Stimulated activated CD4-positive, alpha-beta T cell treated with anti-CD3 and anti-CD28 coated beads, Interleukin-12 subunit alpha, Interleukin-12 subunit beta, amount 100 ng/mL, for 24 hours (primary cell): ENCODE measurements around the gene ZC3HAV1L.
"Not testable (repeated sequence)": the region's sequence is repeated elsewhere in the genome, so short reads cannot be mapped to it uniquely, and the experiment has no call there.

ENCODE experiments used
- DNase-seq, 2 experiments: peaks; one replicate each; pipeline ENCODE4 v3.0.0-alpha.2; 2020; ENCODE audit warnings: low read depth in 2 of 2

ZC3HAV1L gene

GRCh38 chr7:139054101-139054500 lies 18.3 kb upstream of the ZC3HAV1L start:
- no peak for DNase-seq

- no peak for DNase-seq
Measured at GRCh38 chr7:139051655-139052054, 15.8 kb upstream of the ZC3HAV1L start.

- no peak for DNase-seq
Measured at GRCh38 chr7:139049936-139050335, 14.1 kb upstream of the ZC3HAV1L start.

- no peak for DNase-seq
Measured at GRCh38 chr7:139049111-139049510, 13.3 kb upstream of the ZC3HAV1L start.

GRCh38 chr7:139047970-139048369 lies 12.1 kb upstream of the ZC3HAV1L start:
- no peak for DNase-seq

- no peak for DNase-seq
Measured at GRCh38 chr7:139046143-139046542, 10.3 kb upstream of the ZC3HAV1L start.

- no peak for DNase-seq
Measured at GRCh38 chr7:139044813-139045794, 9.3 kb upstream of the ZC3HAV1L start.

GRCh38 chr7:139043823-139044812 lies 8.3 kb upstream of the ZC3HAV1L start:
- DNase-seq: peak; percentile 25 to 62

- no peak for DNase-seq
Measured at GRCh38 chr7:139041378-139042085, 5.7 kb upstream of the ZC3HAV1L start.

GRCh38 chr7:139038691-139039090 lies 2.8 kb upstream of the ZC3HAV1L start:
- no peak for DNase-seq

GRCh38 chr7:139036901-139037300 lies 1.1 kb upstream of the ZC3HAV1L start:
- no peak for DNase-seq

- DNase-seq: peak in 1 of 2 experiments; percentile 24
Measured at GRCh38 chr7:139034855-139035585, 822 bp downstream of the ZC3HAV1L start.

GRCh38 chr7:139034336-139034735 lies 1.5 kb downstream of the ZC3HAV1L start:
- no peak for DNase-seq

- DNase-seq: no peak
Measured at GRCh38 chr7:139033346-139034114, 2.3 kb downstream of the ZC3HAV1L start.

- DNase-seq: no peak
Measured at GRCh38 chr7:139032473-139032872, 3.4 kb downstream of the ZC3HAV1L start.

GRCh38 chr7:139029353-139029752 lies 6.5 kb downstream of the ZC3HAV1L start:
- DNase-seq: no peak

GRCh38 chr7:139026551-139026950 lies 9.3 kb downstream of the ZC3HAV1L start:
- no peak for DNase-seq

GRCh38 chr7:139025861-139026260 lies 10.0 kb downstream of the ZC3HAV1L start:
- DNase-seq: not testable (repeated sequence)

GRCh38 chr7:139023076-139023475 lies 12.8 kb downstream of the ZC3HAV1L start:
- no peak for DNase-seq

GRCh38 chr7:139022286-139022685 lies 13.6 kb downstream of the ZC3HAV1L start:
- no peak for DNase-seq
